Measurements from ENCODE around the gene KIF14. TPM values are rescaled to one million over a fixed set of nuclear protein-coding genes. Genes with fewer than 3 reads are reported as not detected.

Gene KIF14
- total RNA-seq, 2 donors from 2014 or later, result 0.23 to 1.7 TPM

DNA sequence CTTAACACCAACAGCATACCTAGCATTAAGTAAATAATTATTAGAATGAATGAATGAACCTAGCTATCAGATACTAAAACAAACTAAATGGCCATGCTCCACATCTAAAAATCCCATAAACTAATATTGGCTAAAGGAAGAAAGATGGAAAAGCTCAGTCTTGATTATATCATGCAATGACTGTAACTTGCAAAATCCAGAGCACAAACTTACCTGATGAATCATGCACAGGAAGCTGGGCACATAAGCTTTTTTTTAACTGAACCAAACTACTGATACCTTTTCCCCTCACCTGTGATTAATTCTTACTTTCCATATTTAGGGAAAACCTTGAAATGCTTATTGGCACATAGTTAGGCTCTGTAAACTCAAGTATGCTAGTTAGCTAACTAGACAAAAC, 70.2 kb downstream of the KIF14 start:
- H3K4me3 ChIP-seq, result no peak overlapping the region
- intact Hi-C loops (cut with DNase I), result no loop called here

GRCh38 chr1:200547386-200547785, 73.2 kb downstream of the KIF14 start:
- WGBS, result 74% methylated on average over 4 of the region's 4 CpGs
- Histone ChIP-seq H3K4me3 (no peak overlapping the region), H3K9me3 (no peaks in the 10 kb centered on the region), H3K4me1 (replicated peaks) (no peaks in the 10 kb centered on the region), H3K27ac (no peak overlapping the region), H3K27me3 (replicated peaks; ENCODE audit: insufficient read depth) (no peaks in the 10 kb centered on the region), H3K36me3 (no peaks in the 10 kb centered on the region)
- intact Hi-C loops (cut with DNase I), result no loop called here
- no peak for DNase-seq (ENCODE audit: low spot score)
- TF ChIP-seq POLR2A (IDR thresholded peaks at IDR 0.05) (no peak), POLR2AphosphoS5 (IDR thresholded peaks at IDR 0.05) (no peak)
- TF ChIP-seq, protein P1, sequence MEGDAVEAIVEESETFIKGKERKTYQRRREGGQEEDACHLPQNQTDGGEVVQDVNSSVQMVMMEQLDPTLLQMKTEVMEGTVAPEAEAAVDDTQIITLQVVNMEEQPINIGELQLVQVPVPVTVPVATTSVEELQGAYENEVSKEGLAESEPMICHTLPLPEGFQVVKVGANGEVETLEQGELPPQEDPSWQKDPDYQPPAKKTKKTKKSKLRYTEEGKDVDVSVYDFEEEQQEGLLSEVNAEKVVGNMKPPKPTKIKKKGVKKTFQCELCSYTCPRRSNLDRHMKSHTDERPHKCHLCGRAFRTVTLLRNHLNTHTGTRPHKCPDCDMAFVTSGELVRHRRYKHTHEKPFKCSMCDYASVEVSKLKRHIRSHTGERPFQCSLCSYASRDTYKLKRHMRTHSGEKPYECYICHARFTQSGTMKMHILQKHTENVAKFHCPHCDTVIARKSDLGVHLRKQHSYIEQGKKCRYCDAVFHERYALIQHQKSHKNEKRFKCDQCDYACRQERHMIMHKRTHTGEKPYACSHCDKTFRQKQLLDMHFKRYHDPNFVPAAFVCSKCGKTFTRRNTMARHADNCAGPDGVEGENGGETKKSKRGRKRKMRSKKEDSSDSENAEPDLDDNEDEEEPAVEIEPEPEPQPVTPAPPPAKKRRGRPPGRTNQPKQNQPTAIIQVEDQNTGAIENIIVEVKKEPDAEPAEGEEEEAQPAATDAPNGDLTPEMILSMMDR (IDR thresholded peaks at IDR 0.05), result no peak

More for the DNA sequence above, 70.2 kb downstream of the KIF14 start:
- no peak overlapping the region for H3K27ac ChIP-seq
- no peak for DNase-seq (ENCODE audit: low spot score)
- TF ChIP-seq, protein P1 (IDR thresholded peaks at IDR 0.05), result no peak
- no peak for TF ChIP-seq POLR2AphosphoS5 (IDR thresholded peaks at IDR 0.05)
- TF ChIP-seq POLR2A (IDR thresholded peaks at IDR 0.05), result no peak
- no peaks in the 10 kb centered on the region for H3K36me3 ChIP-seq
- H3K9me3 ChIP-seq, result no peaks in the 10 kb centered on the region
- H3K27me3 ChIP-seq (replicated peaks; ENCODE audit: insufficient read depth), result no peaks in the 10 kb centered on the region
- no peaks in the 10 kb centered on the region for H3K4me1 ChIP-seq (replicated peaks)

GRCh38 chr1:200546577-200546976, 74.0 kb downstream of the KIF14 start:
- intact Hi-C loops (cut with DNase I), result no loop called here
- Histone ChIP-seq H3K9me3 (no peaks in the 10 kb centered on the region), H3K27ac (no peak overlapping the region), H3K4me3 (no peak overlapping the region), H3K36me3 (no peaks in the 10 kb centered on the region), H3K27me3 (replicated peaks; ENCODE audit: insufficient read depth) (no peaks in the 10 kb centered on the region), H3K4me1 (replicated peaks) (no peaks in the 10 kb centered on the region)
- DNase-seq (ENCODE audit: low spot score), result no peak
- WGBS, result 76% methylated on average over 6 of the region's 6 CpGs
- no peak for TF ChIP-seq POLR2AphosphoS5 (IDR thresholded peaks at IDR 0.05)
- TF ChIP-seq POLR2A (IDR thresholded peaks at IDR 0.05), result no peak
- TF ChIP-seq, protein P1 (IDR thresholded peaks at IDR 0.05), result no peak

DNA sequence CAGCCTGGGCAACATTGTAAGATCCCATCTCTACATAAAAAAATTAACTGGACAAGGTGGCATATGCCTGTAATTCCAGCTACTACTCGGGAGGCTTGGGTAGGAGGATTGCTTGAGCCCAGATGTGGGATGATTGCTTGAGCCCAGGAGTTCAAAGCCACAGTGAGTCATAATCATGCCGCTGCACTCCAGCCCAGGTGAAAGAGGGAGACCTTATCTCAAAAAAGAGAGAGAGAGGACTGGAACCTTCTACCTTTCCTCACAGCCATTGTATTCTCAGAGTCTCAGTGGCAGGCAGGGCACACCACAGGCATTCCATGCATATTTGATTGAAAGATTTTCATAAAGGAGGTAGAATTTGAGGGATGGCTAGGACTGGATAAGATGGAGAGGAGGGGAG, 78.4 kb downstream of the KIF14 start:
- H3K27ac ChIP-seq, result no peak overlapping the region
- TF ChIP-seq POLR2A (IDR thresholded peaks at IDR 0.05) (no peak), POLR2AphosphoS5 (IDR thresholded peaks at IDR 0.05) (no peak)
- TF ChIP-seq, protein P1 (IDR thresholded peaks at IDR 0.05), result no peak
- no peak overlapping the region for H3K4me3 ChIP-seq
- intact Hi-C loops (cut with DNase I), result no loop called here
- no peaks in the 10 kb centered on the region for H3K36me3 ChIP-seq
- no peak for DNase-seq (ENCODE audit: low spot score)
- H3K4me1 ChIP-seq (replicated peaks), result no peaks in the 10 kb centered on the region
- H3K9me3 ChIP-seq, result no peaks in the 10 kb centered on the region
- 66% methylated on average over 2 of the region's 2 CpGs for WGBS
- no peaks in the 10 kb centered on the region for H3K27me3 ChIP-seq (replicated peaks; ENCODE audit: insufficient read depth)

DNA sequence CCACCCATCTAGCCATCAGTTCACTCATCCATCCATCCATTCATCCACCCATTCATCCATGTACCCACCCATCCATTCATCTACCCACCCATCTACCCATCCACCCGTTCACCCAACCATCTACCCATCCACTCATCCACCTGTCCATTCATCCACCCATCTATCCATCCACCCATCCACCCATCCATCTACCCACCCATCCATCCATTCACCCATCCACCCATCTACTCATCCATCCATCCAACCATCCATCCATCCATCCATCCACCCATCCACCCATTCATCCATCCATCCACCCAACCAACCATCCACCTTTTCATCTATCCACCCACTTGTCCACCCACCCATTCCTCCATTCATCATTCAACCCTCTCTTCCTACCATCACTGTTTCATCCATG, 80.3 kb downstream of the KIF14 start:
- Histone ChIP-seq H3K36me3 (no peaks in the 10 kb centered on the region), H3K27me3 (replicated peaks; ENCODE audit: insufficient read depth) (no peaks in the 10 kb centered on the region), H3K27ac (no peak overlapping the region), H3K4me1 (replicated peaks) (no peaks in the 10 kb centered on the region), H3K4me3 (no peak overlapping the region), H3K9me3 (no peaks in the 10 kb centered on the region)
- 86% methylated on average over 1 of the region's 1 CpG for WGBS
- intact Hi-C loops (cut with DNase I), result no loop called here
- no peak for DNase-seq (ENCODE audit: low spot score)
- TF ChIP-seq POLR2AphosphoS5 (IDR thresholded peaks at IDR 0.05) (no peak), POLR2A (IDR thresholded peaks at IDR 0.05) (no peak)
- TF ChIP-seq, protein P1 (IDR thresholded peaks at IDR 0.05), result no peak
